ENCODE measurements around the gene PLEKHA5.

The PLEKHA5 gene

DNA sequence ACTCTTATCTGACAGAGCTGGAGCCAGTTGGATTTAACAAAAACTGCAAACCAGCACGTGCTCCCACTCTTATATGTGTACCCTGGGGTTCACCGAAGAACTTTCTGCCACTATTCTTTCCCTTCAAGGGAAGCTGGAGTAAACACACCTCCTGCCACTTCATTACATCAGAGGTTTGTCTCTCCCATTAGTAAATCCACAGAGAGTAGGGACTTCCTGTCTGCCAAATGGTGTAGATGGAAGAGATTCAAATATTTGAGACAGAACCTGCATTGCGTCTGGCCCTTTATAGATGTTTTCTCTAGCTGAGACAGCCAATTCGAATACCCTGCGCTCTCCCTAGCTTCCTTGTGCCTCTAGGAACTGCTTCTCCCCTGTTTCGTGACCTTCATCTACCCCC, 280.7 kb downstream of the PLEKHA5 start:
- Histone ChIP-seq H2AFZ (ENCODE audit: low read length) (no peak overlapping the region), H3K79me2 (ENCODE audit: insufficient read depth, low read length) (no peaks in the 10 kb centered on the region), H3K36me3 (ENCODE audit: insufficient read depth, low read length) (no peaks in the 10 kb centered on the region), H3K27ac (ENCODE audit: low read depth, low read length, poor library complexity, severe bottlenecking) (no peak overlapping the region), H3F3A (ENCODE audit: insufficient read depth, low read length) (no peaks in the 10 kb centered on the region), H3K4me1 (ENCODE audit: insufficient read depth, low read length, severe bottlenecking) (no peaks in the 10 kb centered on the region), H3K9ac (ENCODE audit: low read length) (no peak overlapping the region), H3K27me3 (ENCODE audit: insufficient read depth, low read length) (no peaks in the 10 kb centered on the region), H3K4me3 (ENCODE audit: low read depth, low read length, poor library complexity, severe bottlenecking) (no peak overlapping the region), H3K9me3 (ENCODE audit: low read length) (no peaks in the 10 kb centered on the region), H4K20me1 (ENCODE audit: insufficient read depth, low read length) (no peaks in the 10 kb centered on the region), H3K4me2 (ENCODE audit: low read length) (no peak overlapping the region), H3K9me2 (ENCODE audit: low read depth, low read length) (no peaks in the 10 kb centered on the region)
- TF ChIP-seq EZH2 (IDR thresholded peaks at IDR 0.05; ENCODE audit: borderline replicate concordance, low read length): no peak
- TF ChIP-seq, protein P1, sequence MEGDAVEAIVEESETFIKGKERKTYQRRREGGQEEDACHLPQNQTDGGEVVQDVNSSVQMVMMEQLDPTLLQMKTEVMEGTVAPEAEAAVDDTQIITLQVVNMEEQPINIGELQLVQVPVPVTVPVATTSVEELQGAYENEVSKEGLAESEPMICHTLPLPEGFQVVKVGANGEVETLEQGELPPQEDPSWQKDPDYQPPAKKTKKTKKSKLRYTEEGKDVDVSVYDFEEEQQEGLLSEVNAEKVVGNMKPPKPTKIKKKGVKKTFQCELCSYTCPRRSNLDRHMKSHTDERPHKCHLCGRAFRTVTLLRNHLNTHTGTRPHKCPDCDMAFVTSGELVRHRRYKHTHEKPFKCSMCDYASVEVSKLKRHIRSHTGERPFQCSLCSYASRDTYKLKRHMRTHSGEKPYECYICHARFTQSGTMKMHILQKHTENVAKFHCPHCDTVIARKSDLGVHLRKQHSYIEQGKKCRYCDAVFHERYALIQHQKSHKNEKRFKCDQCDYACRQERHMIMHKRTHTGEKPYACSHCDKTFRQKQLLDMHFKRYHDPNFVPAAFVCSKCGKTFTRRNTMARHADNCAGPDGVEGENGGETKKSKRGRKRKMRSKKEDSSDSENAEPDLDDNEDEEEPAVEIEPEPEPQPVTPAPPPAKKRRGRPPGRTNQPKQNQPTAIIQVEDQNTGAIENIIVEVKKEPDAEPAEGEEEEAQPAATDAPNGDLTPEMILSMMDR (IDR thresholded peaks at IDR 0.05; ENCODE audit: low read length): no peak

DNA sequence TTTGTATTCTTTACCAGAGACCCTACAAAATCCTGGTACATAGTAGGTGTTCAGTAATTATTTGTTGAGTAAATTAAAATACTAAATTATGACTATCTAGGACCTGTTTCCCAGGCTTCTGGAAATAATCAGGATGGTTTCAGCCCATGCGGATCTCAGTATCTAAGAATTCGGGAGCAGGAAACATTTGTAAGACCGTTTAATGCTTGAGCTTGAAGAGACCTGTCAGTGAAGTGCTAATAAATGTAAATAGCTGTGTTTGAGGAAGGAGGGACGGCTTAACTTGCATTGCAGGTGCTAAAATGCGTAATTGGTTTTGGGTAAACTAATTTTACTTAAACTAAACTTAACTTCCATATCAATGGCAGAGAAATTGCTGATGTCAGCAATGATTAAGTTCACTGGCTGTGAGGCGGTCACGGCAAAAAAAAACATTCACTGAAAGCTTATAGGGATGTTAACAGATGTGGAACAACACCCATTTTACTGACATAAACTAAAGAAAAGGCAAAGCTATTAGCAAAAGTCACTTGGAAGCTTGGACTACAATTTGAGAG, 281.2 kb downstream of the PLEKHA5 start:
- H2AFZ ChIP-seq (ENCODE audit: low read length): no peak overlapping the region
- no peaks in the 10 kb centered on the region for H3K9me2 ChIP-seq (ENCODE audit: low read depth, low read length)
- TF ChIP-seq, protein P1 (IDR thresholded peaks at IDR 0.05; ENCODE audit: low read length): no peak
- TF ChIP-seq EZH2 (IDR thresholded peaks at IDR 0.05; ENCODE audit: borderline replicate concordance, low read length): no peak
- H3K4me2 ChIP-seq (ENCODE audit: low read length): no peak overlapping the region
- H3K9ac ChIP-seq (ENCODE audit: low read length): no peak overlapping the region
- no peak overlapping the region for H3K4me3 ChIP-seq (ENCODE audit: low read depth, low read length, poor library complexity, severe bottlenecking)
- H3K9me3 ChIP-seq (ENCODE audit: low read length): no peaks in the 10 kb centered on the region
- no peaks in the 10 kb centered on the region for H3K4me1 ChIP-seq (ENCODE audit: insufficient read depth, low read length, severe bottlenecking)
- H4K20me1 ChIP-seq (ENCODE audit: insufficient read depth, low read length): no peaks in the 10 kb centered on the region
- H3K36me3 ChIP-seq (ENCODE audit: insufficient read depth, low read length): no peaks in the 10 kb centered on the region
- no peak overlapping the region for H3K27ac ChIP-seq (ENCODE audit: low read depth, low read length, poor library complexity, severe bottlenecking)
- no peaks in the 10 kb centered on the region for H3K27me3 ChIP-seq (ENCODE audit: insufficient read depth, low read length)
- H3K79me2 ChIP-seq (ENCODE audit: insufficient read depth, low read length): no peaks in the 10 kb centered on the region
- no peaks in the 10 kb centered on the region for H3F3A ChIP-seq (ENCODE audit: insufficient read depth, low read length)

DNA sequence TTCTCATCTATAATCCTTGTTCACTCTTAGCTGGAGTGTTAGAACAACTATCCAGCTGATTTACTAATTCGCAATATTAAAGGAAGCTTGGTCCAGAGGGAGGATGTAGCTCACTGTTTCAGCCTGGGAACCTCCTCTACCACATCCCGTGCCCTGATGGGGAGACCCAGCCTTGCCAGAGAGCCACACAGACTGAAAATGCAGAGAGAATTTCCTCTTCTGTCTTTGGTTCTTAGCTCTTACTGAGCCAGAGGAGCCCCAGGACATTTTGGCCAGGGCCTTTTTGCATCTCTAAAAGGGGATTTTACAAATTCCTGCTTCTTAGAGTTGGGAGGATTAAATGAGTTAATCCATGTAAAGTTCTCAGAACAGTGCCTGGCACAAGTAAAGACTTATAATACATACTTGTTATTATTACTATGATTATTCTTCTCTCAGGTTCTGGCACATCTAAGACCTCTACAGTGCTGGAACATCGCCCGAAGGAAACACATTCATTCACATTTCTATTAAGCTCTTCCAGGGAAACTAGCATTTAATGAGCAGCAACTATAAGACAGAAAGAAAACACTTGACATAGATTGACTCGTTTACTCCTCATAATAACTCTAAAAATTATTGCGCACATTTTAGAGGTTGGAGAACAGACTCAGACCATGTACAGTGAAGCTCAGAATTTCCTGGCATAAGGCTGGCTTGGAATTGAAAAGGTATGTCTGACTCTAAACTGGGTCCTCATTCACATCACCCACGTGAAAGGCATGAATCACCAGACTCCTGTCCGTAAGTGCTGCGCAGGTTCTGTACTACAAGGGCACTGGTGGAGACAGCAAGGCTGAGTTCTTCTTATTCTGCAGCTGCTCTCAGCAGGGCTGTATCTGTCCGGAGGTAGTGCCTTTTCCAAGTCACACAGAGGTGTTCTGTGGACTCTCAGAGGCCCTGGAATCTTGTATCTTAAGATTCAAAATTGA, 282.0 kb downstream of the PLEKHA5 start:
- Histone ChIP-seq H3F3A (ENCODE audit: insufficient read depth, low read length) (no peaks in the 10 kb centered on the region), H3K4me2 (ENCODE audit: low read length) (no peak overlapping the region), H3K79me2 (ENCODE audit: insufficient read depth, low read length) (no peaks in the 10 kb centered on the region), H3K4me3 (ENCODE audit: low read depth, low read length, poor library complexity, severe bottlenecking) (no peak overlapping the region), H3K9ac (ENCODE audit: low read length) (no peak overlapping the region), H4K20me1 (ENCODE audit: insufficient read depth, low read length) (no peaks in the 10 kb centered on the region), H3K27me3 (ENCODE audit: insufficient read depth, low read length) (no peaks in the 10 kb centered on the region), H3K9me2 (ENCODE audit: low read depth, low read length) (no peaks in the 10 kb centered on the region), H2AFZ (ENCODE audit: low read length) (no peak overlapping the region), H3K36me3 (ENCODE audit: insufficient read depth, low read length) (no peaks in the 10 kb centered on the region), H3K9me3 (ENCODE audit: low read length) (no peaks in the 10 kb centered on the region), H3K27ac (ENCODE audit: low read depth, low read length, poor library complexity, severe bottlenecking) (no peak overlapping the region), H3K4me1 (ENCODE audit: insufficient read depth, low read length, severe bottlenecking) (no peaks in the 10 kb centered on the region)
- TF ChIP-seq EZH2 (IDR thresholded peaks at IDR 0.05; ENCODE audit: borderline replicate concordance, low read length): no peak
- TF ChIP-seq, protein P1 (IDR thresholded peaks at IDR 0.05; ENCODE audit: low read length): no peak

Measured in OCI-LY1 (cell line).